GM10266 (cell line): ENCODE measurements around the gene TBC1D3B.
A peak's percentile ranks its signal among the peaks of the same experiment; 100 is the strongest.
"Not testable (repeated sequence)": the region's sequence is repeated elsewhere in the genome, so short reads cannot be mapped to it uniquely, and the experiment has no call there.

Experiments
- DNase-seq: peaks from one replicate; pipeline ENCODE4 v3.0.0; 2012; ENCODE audit errors: extremely low spot score
- CTCF ChIP-seq: IDR thresholded peaks from 2 replicates; pipeline ENCODE4 v1.5.1; 2012; ENCODE audit warnings: mild to moderate bottlenecking, low read depth; ENCODE audit not compliant: control insufficient read depth, insufficient read depth; ENCODE audit errors: missing control alignments

Gene TBC1D3B

GRCh38 chr17:36185416-36185815 lies 9.0 kb upstream of the TBC1D3B start:
- no peak for TF ChIP-seq CTCF
- DNase-seq, result no peak

GRCh38 chr17:36184023-36184765 lies 7.8 kb upstream of the TBC1D3B start:
- DNase-seq, result no peak
- no peak for TF ChIP-seq CTCF

- peak; percentile 13 for TF ChIP-seq CTCF
- DNase-seq, result peak; percentile 65
Observed at GRCh38 chr17:36183001-36183971, 6.8 kb upstream of the TBC1D3B start.

GRCh38 chr17:36182176-36183000 lies 6.0 kb upstream of the TBC1D3B start:
- TF ChIP-seq CTCF, result no peak
- no peak for DNase-seq

- DNase-seq, result not testable (repeated sequence)
Observed at GRCh38 chr17:36181446-36182175, 5.2 kb upstream of the TBC1D3B start.

- DNase-seq, result not testable (repeated sequence)
Observed at GRCh38 chr17:36168836-36169235, 7.6 kb downstream of the TBC1D3B start.

- DNase-seq, result peak; percentile 14
Observed at GRCh38 chr17:36153895-36154610, 22.4 kb downstream of the TBC1D3B start.

More at GRCh38 chr17:36153895-36154610, 22.4 kb downstream of the TBC1D3B start:
- TF ChIP-seq CTCF, result no peak
